ENCODE results near the gene RPS6KA1. TPM values are rescaled to one million over a fixed set of nuclear protein-coding genes. Genes with fewer than 3 reads are reported as not detected.

Gene RPS6KA1
- total RNA-seq, 2 donors from 2014 or later = 174 to 198 TPM

DNA sequence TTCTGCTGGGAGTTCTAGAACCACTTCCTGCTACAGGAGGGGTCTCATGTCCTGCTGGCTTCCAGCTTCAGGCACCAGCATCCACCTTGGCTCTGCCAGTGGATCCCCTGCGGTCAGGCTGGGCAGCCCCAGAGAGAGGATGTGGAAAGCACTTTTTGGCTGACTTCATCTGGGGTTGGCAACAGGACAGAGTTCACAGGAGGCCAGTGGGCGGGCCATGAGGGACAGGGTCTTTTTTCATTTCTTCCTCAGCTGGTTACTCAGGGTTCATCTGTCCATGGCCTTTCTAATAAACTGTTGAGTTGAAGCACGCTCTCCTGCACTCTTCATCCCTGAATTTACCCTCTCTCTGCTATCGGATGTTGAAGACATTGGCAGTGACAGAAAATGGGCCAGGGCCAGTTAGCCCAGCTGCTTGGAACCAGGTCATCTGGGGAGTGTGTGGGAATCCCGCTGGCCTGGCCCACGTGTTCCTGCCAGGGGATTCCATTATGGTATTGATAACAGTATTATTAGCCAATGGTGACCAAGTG lies 45.2 kb downstream of the RPS6KA1 start:
- H3K9ac ChIP-seq (ENCODE audit: low read depth in 2 of 2, low read length in 2 of 2) = no peak overlapping the region
- TF ChIP-seq, protein P1, sequence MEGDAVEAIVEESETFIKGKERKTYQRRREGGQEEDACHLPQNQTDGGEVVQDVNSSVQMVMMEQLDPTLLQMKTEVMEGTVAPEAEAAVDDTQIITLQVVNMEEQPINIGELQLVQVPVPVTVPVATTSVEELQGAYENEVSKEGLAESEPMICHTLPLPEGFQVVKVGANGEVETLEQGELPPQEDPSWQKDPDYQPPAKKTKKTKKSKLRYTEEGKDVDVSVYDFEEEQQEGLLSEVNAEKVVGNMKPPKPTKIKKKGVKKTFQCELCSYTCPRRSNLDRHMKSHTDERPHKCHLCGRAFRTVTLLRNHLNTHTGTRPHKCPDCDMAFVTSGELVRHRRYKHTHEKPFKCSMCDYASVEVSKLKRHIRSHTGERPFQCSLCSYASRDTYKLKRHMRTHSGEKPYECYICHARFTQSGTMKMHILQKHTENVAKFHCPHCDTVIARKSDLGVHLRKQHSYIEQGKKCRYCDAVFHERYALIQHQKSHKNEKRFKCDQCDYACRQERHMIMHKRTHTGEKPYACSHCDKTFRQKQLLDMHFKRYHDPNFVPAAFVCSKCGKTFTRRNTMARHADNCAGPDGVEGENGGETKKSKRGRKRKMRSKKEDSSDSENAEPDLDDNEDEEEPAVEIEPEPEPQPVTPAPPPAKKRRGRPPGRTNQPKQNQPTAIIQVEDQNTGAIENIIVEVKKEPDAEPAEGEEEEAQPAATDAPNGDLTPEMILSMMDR (IDR thresholded peaks at IDR 0.05) = no peak
- H3K36me3 ChIP-seq = peaks cover 17% of the 10 kb centered on the region

GRCh38 chr1:26575348-26575747 lies 45.8 kb downstream of the RPS6KA1 start:
- H3K4me3 ChIP-seq = no peak overlapping the region
- H3K27ac ChIP-seq = no peak overlapping the region
- intact Hi-C loops (cut with DNase I) = no loop called here
- TF ChIP-seq, protein P1 (IDR thresholded peaks at IDR 0.05) = no peak
- no peaks in the 10 kb centered on the region for H3K27me3 ChIP-seq
- no peak for DNase-seq
- peaks cover 17% of the 10 kb centered on the region for H3K36me3 ChIP-seq
- no peaks in the 10 kb centered on the region for H3K9me3 ChIP-seq
- no peak overlapping the region for H3K9ac ChIP-seq (ENCODE audit: low read depth in 2 of 2, low read length in 2 of 2)
- H3K4me1 ChIP-seq = no peaks in the 10 kb centered on the region

More for the DNA sequence above, 45.2 kb downstream of the RPS6KA1 start:
- H3K4me3 ChIP-seq = no peak overlapping the region
- no peak overlapping the region for H3K27ac ChIP-seq
- intact Hi-C loops (cut with DNase I) = no loop called here
- H3K27me3 ChIP-seq = no peaks in the 10 kb centered on the region
- no peak for DNase-seq
- H3K9me3 ChIP-seq = no peaks in the 10 kb centered on the region
- no peaks in the 10 kb centered on the region for H3K4me1 ChIP-seq

GRCh38 chr1:26578167-26578566 lies 48.6 kb downstream of the RPS6KA1 start:
- Histone ChIP-seq H3K27me3 (no peaks in the 10 kb centered on the region), H3K4me1 (no peaks in the 10 kb centered on the region), H3K9ac (ENCODE audit: low read depth in 2 of 2, low read length in 2 of 2) (no peak overlapping the region), H3K4me3 (no peak overlapping the region), H3K9me3 (no peaks in the 10 kb centered on the region), H3K27ac (no peak overlapping the region), H3K36me3 (peaks cover 8% of the 10 kb centered on the region)
- TF ChIP-seq, protein P1 (IDR thresholded peaks at IDR 0.05) = no peak
- DNase-seq = no peak
- intact Hi-C loops (cut with DNase I) = no loop called here

DNA sequence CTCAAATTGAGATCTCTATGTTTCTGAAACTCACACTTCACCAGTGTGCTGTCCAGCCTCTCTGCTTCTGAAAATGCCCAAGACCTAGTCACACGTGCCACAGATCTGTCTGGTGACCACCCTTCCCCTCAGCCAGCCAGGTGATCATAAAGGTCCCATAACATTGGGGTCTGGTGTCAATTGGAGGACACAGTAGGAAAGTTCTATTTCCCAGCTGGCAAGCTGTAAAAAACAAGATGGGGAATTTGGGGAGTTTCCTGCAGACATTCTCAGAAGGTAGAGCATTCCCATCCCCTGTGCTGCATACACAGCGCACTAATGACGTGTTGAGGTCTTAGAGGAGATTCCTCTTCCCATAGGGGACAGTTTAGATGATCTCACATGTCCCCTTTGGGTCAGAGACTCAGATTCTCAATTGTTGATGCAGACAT lies 50.1 kb downstream of the RPS6KA1 start:
- no peaks in the 10 kb centered on the region for H3K27me3 ChIP-seq
- H3K4me1 ChIP-seq = no peaks in the 10 kb centered on the region
- TF ChIP-seq, protein P1 (IDR thresholded peaks at IDR 0.05) = no peak
- H3K4me3 ChIP-seq = no peak overlapping the region
- H3K36me3 ChIP-seq = peaks cover 6% of the 10 kb centered on the region
- no peaks in the 10 kb centered on the region for H3K9me3 ChIP-seq
- no peak overlapping the region for H3K9ac ChIP-seq (ENCODE audit: low read depth in 2 of 2, low read length in 2 of 2)
- intact Hi-C loops (cut with DNase I) = loop anchor here (10.0 kb wide), 1 partner anchor 85 kb away; no protein-coding TSS in a partner anchor
- no peak for DNase-seq
- H3K27ac ChIP-seq = no peak overlapping the region

DNA sequence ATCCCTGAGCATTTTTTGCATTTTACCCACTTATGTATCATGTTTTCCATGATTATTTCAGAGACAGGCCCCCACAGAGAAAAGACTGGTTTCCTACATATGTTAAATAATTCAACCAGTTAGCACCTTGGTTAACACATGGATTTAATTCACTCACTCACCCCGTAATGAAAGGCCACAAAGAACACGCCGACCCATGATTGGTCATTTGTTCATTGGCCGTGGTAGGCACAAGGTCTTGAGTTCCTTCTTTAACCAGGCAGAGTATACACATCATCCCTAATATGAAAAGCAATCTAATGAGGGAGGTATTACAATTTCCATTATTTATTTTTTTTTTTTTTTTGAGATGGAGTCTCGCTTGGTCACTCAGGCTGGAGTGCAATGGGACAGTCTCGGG lies 50.6 kb downstream of the RPS6KA1 start:
- no peak overlapping the region for H3K27ac ChIP-seq
- intact Hi-C loops (cut with DNase I) = loop anchor here (10.0 kb wide), 1 partner anchor 85 kb away; no protein-coding TSS in a partner anchor
- H3K27me3 ChIP-seq = no peaks in the 10 kb centered on the region
- no peak for DNase-seq
- H3K9me3 ChIP-seq = no peaks in the 10 kb centered on the region
- peaks cover 1% of the 10 kb centered on the region for H3K36me3 ChIP-seq
- no peak overlapping the region for H3K4me3 ChIP-seq
- TF ChIP-seq, protein P1 (IDR thresholded peaks at IDR 0.05) = no peak
- H3K9ac ChIP-seq (ENCODE audit: low read depth in 2 of 2, low read length in 2 of 2) = no peak overlapping the region
- no peaks in the 10 kb centered on the region for H3K4me1 ChIP-seq
